Fibroblast of the conjunctiva (primary cell): Measurements from ENCODE around the gene MAT1A.

Experiments
- DNase-seq: peaks from one replicate; pipeline ENCODE4 v3.0.0-alpha.2; 2010; ENCODE audit warnings: low read depth

The MAT1A gene

DNA sequence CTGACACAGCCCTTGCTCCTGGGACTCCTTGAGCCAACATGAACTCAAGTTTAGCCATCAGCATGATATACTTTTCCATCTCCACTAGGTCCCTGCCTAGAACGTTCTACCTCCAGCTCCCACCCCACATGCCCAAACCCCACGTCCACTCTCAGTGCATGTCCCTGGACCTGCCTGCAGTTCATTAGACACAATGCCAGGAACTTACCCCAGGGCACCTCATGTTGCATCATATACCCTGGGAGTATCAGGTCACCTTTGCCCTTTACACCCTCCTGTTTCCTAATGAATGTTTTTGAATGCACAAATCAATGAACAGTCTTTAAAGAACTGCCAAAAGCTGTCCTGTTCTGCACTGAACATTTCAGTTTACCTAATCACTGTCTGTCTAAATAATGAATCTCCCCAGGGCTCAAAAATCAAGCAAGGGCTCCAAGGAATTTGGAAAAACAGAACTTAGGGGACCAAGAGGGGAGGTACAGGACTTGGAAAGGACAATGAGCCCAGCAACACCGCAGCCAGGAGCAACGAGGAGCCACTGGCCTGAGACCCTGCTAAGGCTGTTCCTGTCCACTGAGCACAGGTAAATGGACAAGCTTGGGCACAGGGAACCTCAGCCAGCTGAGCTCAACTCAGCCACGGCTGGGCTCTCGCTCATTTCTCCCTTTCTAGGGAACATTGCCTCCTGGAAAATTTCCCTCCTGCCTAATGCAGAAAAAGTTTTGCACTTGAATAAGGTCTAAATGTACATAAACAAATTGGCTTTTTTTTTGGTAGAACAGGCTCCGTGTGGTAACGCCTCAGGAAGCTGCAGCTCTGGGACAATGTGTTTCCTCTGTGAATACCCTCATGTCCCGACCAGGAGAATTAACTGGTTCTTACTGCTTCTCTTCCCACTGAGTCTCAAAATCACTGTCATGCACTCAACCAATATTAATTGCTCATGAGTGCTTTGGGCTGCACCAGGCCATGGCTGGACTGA lies 7.4 kb downstream of the MAT1A start:
- DNase-seq: no peak

DNA sequence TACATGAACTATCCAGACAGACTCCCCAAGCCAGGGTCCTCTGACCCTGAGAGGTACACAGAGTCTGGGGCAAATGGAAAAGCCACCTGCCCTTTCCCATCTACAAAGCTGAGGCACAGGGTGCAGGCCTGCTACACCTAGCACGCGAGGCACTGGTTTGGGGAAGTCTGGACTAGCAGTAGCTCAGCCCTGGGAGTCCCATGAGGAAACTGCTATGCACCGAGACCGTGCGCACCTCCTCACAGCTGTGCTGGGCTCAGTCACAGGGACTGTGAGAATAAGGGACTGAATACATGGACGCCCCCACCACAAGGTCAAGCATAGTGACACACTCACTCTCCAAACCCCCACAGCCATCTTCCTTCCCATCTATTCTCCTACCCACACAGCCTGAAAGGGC lies 8.2 kb downstream of the MAT1A start:
- no peak for DNase-seq

DNA sequence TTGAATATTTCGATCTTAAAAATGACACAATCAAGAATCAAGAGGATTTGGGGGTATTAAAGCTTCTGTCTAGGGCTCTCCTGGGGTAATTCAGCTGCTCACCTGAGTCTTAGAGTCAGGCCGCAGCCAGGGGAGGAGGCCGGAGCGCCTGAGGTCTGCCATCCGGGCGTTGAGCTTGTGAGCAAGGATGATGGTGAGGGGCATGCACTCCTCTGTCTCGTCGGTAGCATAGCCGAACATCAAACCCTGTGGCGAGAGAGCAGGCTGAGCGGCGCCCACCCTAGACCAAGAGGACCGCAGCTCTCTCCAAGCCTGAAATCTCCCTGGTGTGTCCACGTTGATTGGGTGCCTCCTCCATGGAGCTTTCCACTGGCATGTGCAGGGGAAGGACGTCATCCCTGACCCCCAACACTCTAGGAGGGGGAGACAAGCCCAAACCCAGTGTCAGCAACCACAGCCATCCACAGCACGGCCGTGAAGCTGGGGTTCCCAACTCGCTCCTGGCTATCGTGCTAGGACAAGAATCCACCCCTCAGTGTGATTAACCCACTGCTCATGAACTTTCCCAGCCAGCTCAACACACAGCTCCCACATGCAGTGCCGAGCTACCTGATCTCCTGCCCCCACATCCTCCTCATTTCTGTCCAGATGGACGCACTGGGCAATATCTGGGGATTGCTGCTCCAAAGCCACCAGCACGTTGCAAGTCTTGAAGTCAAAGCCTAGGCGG lies 9.2 kb downstream of the MAT1A start:
- DNase-seq: no peak

DNA sequence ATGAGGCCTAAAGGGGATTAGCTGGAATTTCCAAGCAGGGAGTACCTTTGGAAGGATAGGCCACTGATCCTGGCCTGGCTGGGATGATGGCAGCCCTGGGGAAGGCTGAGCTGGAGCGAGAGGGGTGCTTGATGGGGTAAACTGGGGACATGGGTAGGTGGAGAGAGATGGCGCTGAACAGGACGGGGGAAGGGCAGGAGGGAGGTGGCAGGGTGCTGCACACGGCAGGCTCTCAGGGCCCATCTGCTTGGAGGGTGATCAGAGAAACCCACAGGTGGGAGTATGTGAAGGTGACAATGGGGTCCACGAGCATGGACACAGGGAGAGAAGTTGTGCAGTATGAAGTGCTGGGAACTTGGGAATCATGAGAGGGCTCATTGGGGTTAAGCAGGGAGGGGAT lies 10.3 kb downstream of the MAT1A start:
- DNase-seq: no peak

DNA sequence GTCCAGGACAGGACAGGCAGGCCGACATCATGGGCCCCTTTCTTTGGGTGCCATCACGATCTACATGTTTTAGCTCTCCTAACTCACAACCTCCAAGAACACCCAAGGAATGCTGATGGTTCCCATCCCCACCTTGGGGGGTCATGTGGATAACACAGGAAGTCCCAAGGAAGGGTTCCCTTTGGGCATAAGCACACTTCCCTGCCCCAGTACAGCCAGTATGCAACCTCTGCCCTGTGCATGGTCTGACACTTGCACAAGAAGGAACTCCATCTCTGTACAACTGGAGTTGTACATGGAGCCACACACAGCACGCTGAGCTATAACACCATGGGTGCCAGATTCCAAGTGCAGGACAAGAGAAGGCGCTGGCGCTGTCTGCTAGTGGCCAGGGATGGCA lies 11.0 kb downstream of the MAT1A start:
- no peak for DNase-seq

DNA sequence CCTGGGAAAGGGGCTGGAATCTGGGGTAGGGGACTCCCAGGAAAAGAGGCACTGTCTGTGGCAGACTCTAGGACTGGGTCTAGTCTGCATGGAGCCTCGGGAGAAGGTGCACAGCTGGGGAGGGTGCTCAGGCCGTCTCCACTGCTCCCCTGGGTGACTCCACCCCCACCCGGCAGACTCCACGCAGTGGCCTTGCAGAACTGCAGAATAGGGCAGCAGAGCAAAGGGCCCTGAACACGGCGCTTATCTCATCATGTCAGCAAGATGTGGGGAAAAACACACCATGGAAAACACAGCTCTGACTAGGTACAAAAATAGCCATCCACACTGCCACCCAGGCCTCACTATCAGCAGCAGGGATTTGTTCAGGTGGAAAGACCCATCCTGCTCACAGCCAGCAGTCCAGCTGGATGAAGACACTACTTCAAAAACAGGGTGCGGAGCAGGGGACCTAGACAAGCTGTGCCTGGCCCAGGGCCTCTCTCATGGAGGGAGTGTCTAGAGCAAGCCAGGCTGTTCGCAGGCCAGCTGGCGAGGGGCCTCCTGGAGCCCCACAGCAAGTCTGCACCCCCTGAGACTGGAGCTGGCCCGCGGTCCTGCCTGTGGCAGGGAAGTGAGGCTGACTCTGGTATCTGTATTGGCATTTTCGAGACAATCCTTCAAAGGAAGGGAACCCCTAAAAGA lies 11.7 kb downstream of the MAT1A start:
- DNase-seq: no peak

DNA sequence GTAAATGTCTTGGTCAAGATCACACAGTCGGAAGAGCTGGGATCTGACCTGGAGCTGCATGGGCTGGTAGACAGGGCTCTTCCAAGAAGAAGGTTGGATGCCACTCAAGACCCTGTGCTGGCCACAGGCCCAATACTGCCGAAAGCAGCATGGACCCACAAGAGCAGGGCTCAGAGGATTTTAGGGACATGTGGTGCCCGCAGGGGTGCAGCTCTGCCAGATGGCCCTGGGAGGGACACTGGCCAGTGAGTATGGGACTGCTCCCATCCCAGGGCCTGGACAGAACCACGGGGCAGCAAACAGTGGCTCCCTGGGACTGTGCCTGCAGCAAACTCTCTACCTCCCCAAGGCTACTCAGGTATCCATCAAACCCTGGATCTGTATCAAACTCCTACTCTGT lies 12.4 kb downstream of the MAT1A start:
- DNase-seq: no peak

DNA sequence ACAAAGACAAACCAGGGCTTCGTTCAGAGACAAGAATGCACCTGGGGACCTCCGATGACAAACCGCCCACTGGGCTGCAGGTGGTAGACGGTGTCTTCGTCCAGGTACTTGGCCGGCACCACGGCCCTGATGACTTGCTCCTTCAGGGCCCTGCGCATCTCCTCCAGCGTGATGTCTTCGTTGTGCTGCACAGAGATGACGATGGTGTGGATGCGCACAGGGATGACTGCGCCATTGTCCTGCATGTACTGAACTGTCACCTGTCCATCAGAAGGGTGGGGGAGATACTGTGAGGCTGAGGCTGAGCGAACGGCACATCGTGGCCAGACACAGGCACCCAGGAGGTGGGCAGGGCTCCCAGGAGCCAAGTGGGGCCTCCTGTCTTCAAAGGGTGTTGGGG lies 13.1 kb downstream of the MAT1A start:
- no peak for DNase-seq

DNA sequence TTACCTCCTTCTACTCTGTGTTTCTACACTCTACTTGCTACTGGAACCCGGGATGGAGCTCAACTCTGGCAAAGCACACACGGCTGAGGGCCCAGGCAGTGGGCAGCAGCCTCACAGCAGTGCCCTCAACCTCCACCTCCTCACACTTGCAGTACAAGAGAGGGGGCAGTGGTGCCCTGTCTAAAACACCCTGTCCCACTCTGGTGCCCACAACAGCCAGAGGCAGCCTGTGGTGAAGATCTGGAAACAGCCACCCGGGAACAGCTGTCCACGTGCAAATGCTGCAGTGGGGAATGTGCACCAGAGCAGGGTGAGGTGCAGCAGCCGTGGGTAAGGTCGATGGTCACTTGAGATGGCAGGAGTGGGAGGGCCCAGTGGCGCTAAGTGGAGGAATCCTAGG lies 13.7 kb downstream of the MAT1A start:
- DNase-seq: no peak

DNA sequence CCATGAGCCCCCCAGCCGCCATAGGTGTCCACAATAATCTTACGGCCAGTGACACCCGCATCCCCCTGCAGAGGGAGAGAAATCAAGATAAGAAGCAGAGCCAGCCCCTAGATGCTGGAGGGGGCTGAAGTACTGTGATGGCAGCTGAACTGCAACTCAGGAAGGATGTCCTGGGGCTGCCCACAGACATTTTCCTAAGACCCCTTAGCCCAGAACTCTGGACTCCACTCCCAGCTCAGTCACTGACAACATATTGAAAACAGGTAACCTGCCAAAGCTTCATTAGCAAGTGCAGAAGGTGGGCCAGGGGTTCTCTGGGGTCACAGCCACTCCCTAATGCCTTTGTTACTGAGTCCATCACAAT lies 14.3 kb downstream of the MAT1A start:
- no peak for DNase-seq

DNA sequence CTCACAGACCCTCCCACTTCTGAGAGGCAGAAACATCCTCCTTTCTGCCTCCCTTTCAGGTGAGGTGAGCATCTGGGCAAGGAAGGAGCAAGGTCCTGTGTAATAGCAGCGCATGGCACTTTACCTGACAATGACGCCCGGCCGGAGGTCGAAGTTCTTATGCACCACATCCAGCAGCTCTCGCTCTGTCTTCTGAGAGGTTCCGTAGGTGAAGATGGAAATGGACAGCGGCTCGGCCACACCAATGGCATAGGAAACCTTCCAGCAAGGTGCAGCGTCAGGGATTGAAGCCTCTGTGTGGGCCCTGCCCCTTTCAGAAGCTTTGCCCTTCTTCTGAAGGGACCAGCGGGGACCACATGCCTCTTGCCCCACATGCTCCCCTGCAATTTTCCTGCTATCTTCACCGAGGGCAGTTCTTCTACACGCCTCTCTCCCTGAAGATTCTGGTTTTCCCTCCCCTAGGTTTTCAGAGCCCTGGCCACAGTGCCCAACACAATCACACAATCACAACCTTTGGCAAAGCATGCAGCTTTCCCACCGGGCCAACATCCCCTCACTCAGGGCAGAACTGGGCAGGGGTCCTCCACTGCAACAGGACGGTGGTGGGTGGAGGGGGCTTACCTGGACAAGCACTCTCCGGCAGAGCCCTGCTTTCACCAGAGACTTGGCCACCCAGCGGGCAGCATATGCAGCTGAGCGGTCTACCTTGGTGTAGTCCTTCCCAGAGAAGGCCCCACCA lies 14.9 kb downstream of the MAT1A start:
- DNase-seq: no peak

DNA sequence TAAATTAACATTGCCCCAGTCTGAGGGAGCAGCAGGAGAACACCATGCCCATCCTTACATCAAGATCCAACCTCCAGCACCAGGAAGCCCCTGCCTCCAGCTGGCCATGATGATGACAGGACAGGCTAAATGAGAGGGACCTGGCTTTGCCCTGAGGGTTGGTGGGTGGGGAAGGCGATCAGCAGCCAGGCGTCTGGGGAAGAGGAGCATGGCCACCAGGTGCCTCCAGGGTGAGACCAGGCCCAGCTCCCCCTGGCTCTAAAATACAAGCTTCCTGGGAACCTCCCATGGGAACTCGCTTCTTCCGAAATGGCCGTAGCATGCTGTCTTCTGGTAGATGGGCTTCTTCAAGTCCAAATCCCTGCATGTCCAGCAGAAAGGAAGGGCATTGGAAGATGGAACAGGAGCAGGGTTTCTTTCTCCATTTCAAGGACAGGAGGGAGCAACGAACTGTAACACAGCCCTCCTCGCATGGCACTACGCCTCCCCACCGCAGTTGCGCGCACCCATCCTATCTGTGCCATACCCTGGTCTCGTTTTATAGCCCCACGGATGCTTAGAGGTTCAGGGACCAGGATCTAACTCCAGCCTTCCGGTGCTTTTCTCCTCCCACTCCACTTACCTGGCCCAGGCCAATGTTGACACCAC lies 15.8 kb downstream of the MAT1A start:
- DNase-seq: no peak

DNA sequence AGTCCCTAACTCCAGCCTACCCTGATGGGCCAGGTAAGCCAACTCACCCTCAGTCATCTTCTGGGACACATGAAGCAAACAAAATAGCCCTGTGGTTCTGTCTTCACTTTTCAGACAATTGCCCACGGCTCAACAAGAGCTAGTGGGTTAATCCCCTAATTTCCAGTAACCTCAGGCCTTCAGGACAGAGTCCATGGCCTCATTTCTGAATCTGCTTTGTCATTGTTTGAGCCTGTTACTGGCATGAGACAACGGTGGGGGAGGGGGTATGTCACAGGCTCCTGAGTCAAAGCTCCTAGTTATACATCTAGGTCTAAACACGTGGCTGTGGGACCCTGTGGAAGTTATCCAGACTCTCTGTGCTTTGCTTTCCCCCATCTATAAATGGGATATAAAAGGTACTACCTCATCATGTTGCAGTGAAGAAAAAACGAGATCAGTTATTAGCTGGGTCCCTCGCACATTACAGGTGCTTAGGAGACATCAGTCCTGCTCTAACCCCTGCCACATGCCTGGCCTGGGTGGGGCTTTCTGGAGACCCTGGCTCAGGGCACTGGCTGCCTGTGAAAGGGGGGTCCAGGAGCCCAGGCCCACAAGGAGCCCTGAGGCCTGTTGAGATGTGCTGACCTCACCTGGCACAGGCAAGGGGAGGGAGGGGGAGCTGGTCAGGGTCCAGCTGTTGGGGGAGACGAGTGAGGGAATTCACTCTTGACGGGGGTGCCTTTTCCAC lies 16.5 kb downstream of the MAT1A start:
- DNase-seq: no peak

DNA sequence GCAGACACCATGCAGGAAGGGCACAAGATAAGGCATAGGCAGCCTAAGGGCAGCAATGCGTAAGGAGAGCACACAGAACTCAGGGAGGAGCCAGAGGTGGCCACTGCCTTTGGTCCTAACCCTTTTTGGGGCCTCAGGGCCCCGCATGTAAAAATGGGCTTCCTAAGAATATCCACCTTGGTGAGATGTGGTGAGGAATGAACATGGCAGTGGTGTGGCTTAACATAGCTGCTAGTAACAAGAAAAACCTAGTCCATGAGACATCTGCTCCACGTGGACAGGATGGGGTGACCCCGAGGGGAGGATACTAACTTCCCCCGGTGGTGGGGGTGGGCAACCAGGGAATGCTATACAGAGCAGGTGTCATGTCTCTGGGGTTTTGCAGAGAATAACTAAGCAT lies 18.0 kb downstream of the MAT1A start:
- DNase-seq: no peak

DNA sequence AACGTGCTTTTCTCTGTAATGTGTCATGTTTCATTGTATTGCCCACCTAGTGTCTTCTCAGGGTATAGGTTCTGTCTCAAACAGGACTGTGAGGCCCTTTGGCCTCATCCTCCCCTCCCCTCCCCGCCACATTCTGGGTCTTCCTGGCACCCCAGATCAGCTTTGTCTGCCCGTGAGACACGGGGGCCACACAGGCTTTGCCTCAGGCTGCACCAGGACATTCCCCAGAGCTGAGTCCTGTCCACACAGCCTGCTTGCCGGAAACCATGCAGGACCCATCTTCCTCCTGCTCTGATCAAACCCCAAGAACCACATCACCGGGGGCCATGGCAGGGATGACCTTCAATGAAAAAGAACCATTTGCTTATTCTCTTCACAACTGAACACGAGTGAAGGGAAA lies 18.6 kb downstream of the MAT1A start:
- DNase-seq: no peak

DNA sequence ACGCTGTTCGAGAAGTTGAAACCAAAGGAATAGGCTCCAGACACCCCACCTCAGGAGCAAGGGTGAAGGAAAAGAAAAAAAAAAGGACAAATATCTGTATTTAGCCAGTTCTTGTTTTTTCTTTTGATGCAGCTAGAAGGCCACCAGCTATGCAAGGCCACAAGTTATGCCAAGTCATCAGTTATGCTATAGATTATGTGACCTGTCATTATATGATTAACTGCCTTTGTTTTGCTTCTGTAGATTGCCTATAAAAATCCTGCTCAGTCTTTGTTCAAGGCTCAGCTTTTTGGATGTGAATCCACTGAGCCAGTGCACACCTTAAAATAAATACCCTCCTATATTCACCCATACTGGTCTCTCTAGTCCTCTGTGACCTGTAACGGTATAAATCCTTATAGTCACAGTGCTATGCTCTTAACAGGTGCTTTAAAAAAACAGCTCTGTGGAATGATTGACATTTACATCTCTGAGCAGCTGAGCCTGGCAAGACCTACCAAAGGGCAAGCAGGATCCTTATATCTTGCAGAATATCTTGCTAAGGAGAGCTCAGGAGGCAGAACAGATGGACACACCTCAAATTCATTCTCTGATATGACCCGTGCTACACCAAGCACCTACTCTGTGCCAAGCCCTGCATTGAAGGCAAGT lies 20.4 kb downstream of the MAT1A start:
- no peak for DNase-seq

DNA sequence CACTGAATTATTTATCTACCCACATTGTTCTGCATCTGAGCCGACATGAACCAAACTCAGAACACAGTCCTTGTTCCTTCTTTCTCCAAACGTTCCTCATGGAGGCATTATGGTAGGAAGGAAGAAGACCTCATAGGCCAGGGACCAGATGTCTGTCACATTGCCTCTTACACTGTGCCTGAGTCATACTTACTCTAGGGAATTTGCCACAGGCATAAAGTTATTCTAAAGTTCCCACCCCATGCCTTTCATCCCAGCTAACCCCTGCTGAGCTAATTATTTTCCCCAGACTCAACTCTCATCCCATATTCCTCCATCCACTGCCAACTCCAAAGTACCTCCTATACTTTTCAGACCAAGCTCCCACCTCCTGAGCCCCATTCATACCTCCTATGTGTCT lies 21.2 kb downstream of the MAT1A start:
- DNase-seq: no peak

DNA sequence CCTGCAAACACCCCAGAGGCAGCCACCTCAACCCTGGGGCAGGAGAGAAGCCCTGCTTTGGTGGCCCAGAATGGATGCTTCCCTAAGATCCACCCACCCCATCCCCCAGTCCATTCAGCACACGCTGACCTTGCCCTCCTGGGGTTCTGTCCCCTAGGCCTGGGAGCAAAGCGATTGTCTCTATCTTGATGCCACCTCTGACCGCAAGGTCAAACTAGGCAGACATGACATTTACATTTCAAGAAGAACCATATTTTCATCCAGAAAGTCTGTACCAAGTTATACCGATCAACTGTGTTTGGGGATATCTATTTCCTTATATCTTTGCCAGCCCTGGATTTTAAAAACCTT lies 23.0 kb downstream of the MAT1A start:
- no peak for DNase-seq

DNA sequence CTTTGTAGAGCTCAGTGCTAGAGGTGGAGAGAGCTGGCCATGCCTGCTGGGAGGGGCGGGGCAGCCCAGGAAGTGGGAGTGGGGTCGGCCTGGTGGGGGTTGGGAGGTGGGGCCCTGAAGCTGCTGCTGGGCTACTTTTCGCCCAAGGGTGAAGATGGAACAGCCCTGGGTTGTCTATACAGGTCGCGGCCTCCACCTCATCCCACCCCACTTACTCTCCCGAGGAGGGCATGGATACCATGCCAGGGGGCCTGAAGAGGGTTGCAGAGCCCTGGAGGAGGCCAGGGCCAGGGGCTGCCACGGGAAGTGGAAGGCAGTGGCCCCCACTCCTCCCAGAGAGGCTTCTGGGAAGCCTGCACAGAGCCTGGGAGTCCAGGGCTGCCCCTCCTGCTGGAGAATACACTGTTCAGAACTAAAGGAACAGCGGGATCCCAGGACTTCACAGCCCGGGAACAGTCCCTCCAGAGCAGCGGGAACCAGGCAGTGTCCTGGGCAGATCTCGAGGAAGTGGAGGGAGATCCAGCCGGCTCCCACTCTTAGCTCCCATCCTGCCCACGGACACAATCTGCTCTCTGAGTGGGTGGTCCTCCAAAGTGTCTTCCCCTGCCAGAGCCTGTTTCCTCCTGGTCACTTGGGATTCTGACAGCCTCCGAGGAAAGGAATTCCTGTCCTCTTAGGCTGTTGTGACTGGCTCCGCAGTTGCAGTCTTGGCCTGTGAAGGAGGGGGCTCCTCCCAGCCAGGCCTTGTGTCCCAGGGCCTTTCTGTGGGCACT lies 23.5 kb downstream of the MAT1A start:
- no peak for DNase-seq
